ENCODE data around the gene PAOX.
"Not testable (repeated sequence)": the region's sequence is repeated elsewhere in the genome, so short reads cannot be mapped to it uniquely, and the experiment has no call there.

The PAOX gene

DNA sequence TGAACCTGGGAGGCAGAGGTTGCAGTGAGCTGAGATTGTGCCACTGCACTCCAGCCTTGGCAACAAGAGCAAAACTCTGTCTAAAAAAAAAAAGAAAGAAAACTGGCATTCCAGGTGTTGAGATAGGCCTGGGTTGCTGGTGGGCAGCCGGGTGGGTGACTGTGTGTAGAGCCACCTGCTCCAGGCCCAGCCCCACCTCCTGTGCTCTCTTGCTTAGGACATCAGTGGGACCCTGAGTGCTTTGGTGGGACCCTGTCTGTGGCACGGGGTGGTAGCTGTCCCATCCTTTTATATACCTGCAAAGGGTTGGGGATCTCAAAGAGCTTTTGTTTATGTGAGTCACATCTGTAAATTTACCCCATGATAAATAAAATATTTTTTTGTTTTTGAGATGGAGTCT is 6.2 kb downstream of the PAOX start:
- no peak for DNase-seq (ENCODE audit: low spot score)

GRCh38 chr10:133386951-133387350 is 7.9 kb downstream of the PAOX start:
- not testable (repeated sequence) for DNase-seq (ENCODE audit: low spot score)

DNA sequence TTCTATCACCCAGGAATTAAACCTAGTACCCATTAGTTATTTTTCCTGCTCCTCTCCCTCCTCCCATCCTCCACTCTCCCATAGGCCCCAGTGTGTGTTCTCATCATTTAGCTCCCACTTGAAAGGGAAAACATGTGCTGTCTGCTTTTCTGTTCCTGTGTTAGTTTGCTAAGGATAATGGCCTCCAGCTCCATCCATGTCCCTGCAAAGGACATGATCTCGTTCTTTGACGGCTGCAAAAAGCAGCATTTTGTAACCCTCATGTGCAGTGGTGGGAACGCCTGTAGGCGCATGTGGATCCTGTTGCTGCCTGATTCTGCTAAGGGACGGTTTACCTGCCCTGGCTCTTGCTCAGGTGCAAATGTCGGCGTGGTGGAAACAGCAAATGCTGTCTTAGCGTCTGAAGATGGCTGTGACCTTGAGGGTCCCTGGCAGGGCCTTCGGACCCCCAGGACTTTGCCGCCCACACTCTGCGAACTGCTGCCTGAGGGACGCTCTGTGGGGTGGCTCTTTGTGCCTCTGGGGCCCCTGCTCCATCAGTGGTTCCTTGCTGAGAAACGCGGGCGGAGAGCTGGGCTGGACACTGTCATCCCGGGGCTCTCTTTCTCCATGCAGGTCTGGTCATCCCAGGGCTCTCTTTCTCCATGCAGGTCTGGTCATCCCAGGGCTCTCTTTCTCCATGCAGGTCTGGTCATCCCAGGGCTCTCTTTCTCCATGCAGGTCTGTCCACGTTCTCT is 9.3 kb downstream of the PAOX start:
- no peak for DNase-seq (ENCODE audit: low spot score)

DNA sequence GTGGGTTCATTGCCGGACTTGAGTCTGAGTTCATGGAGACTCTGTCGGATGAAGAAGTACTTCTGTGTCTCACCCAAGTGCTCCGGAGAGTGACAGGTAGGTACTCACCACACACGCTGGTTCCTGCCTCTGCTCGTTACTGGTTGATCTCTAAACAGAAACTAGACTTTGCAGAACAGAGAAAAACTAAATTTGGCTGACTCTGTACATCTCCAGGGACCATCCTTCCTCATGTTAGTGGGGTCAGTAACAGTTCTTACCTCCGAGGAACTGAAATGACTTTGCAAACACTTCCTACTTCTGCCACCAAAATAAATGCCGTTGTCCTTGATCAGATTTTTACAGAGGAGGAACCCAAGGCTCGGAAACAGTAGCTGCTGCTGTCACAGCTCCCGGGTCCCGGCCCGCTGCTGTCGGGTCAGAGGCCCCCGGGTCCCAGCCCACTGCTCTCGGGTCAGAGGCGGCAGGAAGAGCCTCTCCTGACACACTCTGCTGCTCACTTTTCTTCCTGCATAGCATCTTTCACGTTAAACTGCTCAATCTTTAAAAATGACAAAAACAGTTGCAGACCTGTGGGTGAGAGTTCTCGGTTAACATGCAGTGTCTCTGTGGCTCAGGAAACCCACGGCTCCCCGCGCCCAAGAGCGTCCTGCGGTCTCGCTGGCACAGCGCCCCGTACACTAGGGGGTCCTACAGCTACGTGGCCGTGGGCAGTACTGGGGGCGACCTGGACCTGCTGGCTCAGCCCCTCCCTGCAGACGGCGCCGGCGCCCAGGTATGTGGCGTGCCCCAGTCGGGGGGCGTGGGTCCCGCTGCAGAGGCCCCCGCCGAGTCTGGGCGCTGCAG is 10.1 kb downstream of the PAOX start:
- peak; percentile 50 for DNase-seq (ENCODE audit: low spot score)

- DNase-seq (ENCODE audit: low spot score) = no peak
These were observed 11.7 kb downstream of the PAOX start for GRCh38 chr10:133390597-133391248.

DNA sequence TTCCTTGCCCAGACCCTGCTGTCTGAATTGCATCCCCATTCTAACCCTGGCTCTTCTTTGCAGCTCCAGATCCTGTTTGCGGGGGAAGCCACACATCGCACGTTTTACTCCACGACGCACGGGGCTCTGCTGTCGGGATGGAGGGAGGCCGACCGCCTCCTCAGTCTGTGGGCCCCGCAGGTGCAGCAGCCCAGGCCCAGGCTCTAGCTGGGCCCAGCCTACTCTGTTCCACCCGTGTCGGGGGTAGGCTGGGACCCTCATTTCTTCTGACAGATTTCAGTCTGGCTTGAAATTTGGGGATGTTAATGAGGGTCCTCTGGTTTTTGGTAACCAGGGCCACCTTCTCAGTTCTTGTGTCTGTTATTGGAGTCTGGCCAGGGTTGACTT is 12.2 kb downstream of the PAOX start:
- DNase-seq (ENCODE audit: low spot score) = no peak

- DNase-seq (ENCODE audit: low spot score) = no peak
These were observed 12.9 kb downstream of the PAOX start for GRCh38 chr10:133391761-133392518.

- no peak for DNase-seq (ENCODE audit: low spot score)
These were observed 14.5 kb downstream of the PAOX start for GRCh38 chr10:133393401-133394063.

- DNase-seq (ENCODE audit: low spot score) = peak; percentile 92
These were observed 15.1 kb downstream of the PAOX start, which contains the start of gene MTG1 for GRCh38 chr10:133394064-133394663. MTG1 (plus strand) TSS chr10:133394157; CDS start chr10:133394221, 64 bp downstream.

GRCh38 chr10:133394801-133395221 is 15.7 kb downstream of the PAOX start:
- DNase-seq (ENCODE audit: low spot score) = no peak

- no peak for DNase-seq (ENCODE audit: low spot score)
These were observed 17.1 kb downstream of the PAOX start for GRCh38 chr10:133396035-133396624.

GRCh38 chr10:133397938-133398337 is 18.9 kb downstream of the PAOX start:
- no peak for DNase-seq (ENCODE audit: low spot score)

- DNase-seq (ENCODE audit: low spot score) = no peak
These were observed 20.1 kb downstream of the PAOX start for GRCh38 chr10:133399123-133399601.

GRCh38 chr10:133400624-133401424 is 21.8 kb downstream of the PAOX start:
- no peak for DNase-seq (ENCODE audit: low spot score)

DNA sequence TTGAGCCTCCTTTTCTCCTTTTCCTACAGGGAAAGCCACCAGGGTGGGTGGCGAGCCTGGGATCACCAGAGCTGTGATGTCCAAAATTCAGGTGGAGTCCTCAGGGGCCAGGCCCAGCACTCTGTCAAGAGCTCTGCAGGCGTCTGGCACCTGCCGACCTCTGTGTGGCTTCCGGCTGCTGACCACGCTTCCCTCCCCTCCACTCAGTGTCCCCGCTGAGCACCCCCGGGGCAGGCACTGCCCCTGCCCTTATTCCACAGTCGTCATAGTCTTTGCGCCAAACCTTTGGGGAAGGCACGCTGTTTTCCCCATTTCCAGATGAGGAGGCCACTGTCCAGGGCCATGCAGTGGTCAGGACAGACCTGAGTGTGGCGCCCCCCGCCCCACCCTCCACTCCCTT is 22.4 kb downstream of the PAOX start:
- no peak for DNase-seq (ENCODE audit: low spot score)

DNA sequence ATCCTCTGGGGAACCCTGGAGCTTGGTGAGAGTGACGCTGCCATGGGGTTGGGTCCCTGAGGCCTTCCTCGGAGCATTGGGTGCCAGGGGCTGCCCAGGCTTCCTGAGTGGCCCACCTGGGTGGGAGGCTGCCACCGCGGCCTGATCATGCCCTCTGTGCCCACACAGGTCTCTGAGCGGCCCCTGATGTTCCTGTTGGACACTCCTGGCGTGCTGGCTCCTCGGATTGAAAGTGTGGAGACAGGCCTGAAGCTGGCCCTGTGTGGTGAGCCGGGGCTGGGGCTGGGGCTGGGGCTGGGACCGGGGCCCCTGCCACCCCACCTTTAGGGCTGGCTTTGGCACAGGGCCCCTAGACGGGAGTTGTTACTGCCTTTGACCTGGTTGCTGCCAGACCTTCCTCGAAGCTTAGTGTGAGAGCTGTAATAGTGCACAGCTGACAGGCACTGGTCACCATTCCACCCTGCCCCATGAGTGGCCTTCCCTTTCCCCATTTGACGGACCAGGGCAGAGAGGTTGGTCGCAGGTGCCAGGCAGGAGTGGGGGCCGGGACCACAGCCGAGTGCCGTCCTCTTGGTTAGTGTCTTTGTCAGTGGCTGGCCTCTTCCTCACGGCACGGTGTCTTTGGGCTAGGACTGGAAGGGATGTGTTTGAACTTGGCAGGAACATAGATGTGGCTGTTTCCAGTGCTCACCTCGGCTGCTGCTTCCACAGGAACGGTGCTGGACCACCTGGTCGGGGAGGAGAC is 23.1 kb downstream of the PAOX start:
- no peak for DNase-seq (ENCODE audit: low spot score)

DNA sequence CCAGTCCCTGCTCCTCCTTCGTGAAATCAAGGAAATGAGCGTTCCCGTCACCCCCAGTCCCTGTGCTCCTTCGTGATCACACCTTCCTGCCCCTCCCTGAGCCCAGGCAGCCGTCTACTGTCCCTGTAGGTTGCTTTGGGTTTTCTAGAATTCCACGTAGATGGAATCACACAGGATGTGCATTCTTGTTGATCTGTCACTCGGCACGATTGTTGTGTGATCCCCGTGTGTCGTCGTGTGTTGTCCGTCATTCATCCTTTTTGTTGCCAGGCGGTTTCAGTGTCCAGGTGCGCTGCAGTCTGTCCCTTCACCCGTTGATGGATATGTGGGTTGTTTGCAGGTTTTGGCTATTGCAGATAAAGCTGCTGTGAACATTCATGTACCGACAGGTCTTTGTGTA is 24.3 kb downstream of the PAOX start:
- DNase-seq (ENCODE audit: low spot score) = no peak

- DNase-seq (ENCODE audit: low spot score) = no peak
These were observed 24.7 kb downstream of the PAOX start for GRCh38 chr10:133403784-133404183.

DNA sequence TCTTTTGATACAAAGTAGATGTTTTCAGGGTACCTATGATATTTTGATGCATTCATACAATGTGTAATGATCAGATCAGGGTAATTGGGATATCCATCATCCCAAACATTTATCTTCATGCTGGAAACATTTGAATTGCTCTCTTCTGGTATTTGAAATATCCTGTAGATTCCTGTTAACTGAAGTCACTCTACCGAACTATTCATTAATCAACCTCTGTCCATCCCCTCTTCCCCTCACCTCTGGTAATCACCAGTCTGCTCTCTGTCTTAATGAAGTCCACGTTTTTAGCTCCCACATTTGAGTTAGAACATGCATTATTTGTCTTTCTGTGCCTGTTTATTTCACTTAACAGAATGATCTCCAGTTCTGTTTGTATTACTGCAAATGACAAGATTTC is 26.2 kb downstream of the PAOX start:
- DNase-seq (ENCODE audit: low spot score) = no peak

All from CD4-positive, alpha-beta T cell treated with Interleukin-6 at 100 ng/mL for 8 hours (primary cell).